BLaER1 (cell line): ENCODE measurements around the gene RNF114.

Experiments
- H3K27ac ChIP-seq: shearing (Covaris generic); formaldehyde crosslinking; 2 replicates; pipeline ENCODE4 v1.8.1; 2022
- H3K27me3 ChIP-seq: shearing (Covaris generic); formaldehyde crosslinking; 2 replicates; pipeline ENCODE4 v1.8.1; 2022
- H3K36me3 ChIP-seq: shearing (Covaris generic); formaldehyde crosslinking; 2 replicates; pipeline ENCODE4 v1.8.1; 2022
- H3K4me1 ChIP-seq: shearing (Covaris generic); formaldehyde crosslinking; 2 replicates; pipeline ENCODE4 v1.8.1; 2022
- H3K4me2 ChIP-seq: shearing (Covaris generic); formaldehyde crosslinking; 2 replicates; pipeline ENCODE4 v1.8.1; 2022
- H3K4me3 ChIP-seq: shearing (Covaris generic); formaldehyde crosslinking; 2 replicates; pipeline ENCODE4 v1.8.1; 2022
- H3K9ac ChIP-seq: shearing (Covaris generic); formaldehyde crosslinking; 2 replicates; pipeline ENCODE4 v1.8.1; 2022
- H3K9me3 ChIP-seq: shearing (Covaris generic); formaldehyde crosslinking; 2 replicates; pipeline ENCODE4 v1.8.1; 2022
- H4K20me1 ChIP-seq: shearing (Covaris generic); formaldehyde crosslinking; 2 replicates; pipeline ENCODE4 v1.8.1; 2022
- Cebpa-rat ChIP-seq: shearing (Covaris generic); IDR thresholded peaks from 2 replicates; pipeline ENCODE4 v1.8.1; 2022

Gene RNF114

GRCh38 chr20:49904440-49905214, 31.6 kb upstream of the RNF114 start:
- Histone ChIP-seq H4K20me1 (peaks cover 57% of the 10 kb centered on the region), H3K9me3 (no peaks in the 10 kb centered on the region), H3K36me3 (peaks cover 62% of the 10 kb centered on the region), H3K4me1 (no peaks in the 10 kb centered on the region), H3K27me3 (no peaks in the 10 kb centered on the region), H3K9ac (no peak overlapping the region), H3K4me2 (no peak overlapping the region), H3K4me3 (no peak overlapping the region), H3K27ac (no peak overlapping the region)
- no peak for TF ChIP-seq Cebpa-rat

GRCh38 chr20:49905415-49906091, 30.6 kb upstream of the RNF114 start:
- Histone ChIP-seq H3K4me1 (no peaks in the 10 kb centered on the region), H3K4me3 (no peak overlapping the region), H3K27me3 (no peaks in the 10 kb centered on the region), H3K9me3 (no peaks in the 10 kb centered on the region), H4K20me1 (peaks cover 66% of the 10 kb centered on the region), H3K27ac (no peak overlapping the region), H3K36me3 (peaks cover 72% of the 10 kb centered on the region), H3K4me2 (no peak overlapping the region), H3K9ac (no peak overlapping the region)
- TF ChIP-seq Cebpa-rat, result no peak

GRCh38 chr20:49906101-49906604, 30.0 kb upstream of the RNF114 start:
- Histone ChIP-seq H3K36me3 (peaks cover 77% of the 10 kb centered on the region), H3K9me3 (no peaks in the 10 kb centered on the region), H3K4me3 (no peak overlapping the region), H3K27ac (no peak overlapping the region), H3K4me2 (no peak overlapping the region), H4K20me1 (peaks cover 72% of the 10 kb centered on the region), H3K27me3 (no peaks in the 10 kb centered on the region), H3K9ac (no peak overlapping the region), H3K4me1 (no peaks in the 10 kb centered on the region)
- TF ChIP-seq Cebpa-rat, result no peak

GRCh38 chr20:49906615-49907154, 29.5 kb upstream of the RNF114 start:
- no peak for TF ChIP-seq Cebpa-rat
- Histone ChIP-seq H3K36me3 (peaks cover 82% of the 10 kb centered on the region), H3K4me2 (no peak overlapping the region), H3K4me1 (no peaks in the 10 kb centered on the region), H3K27me3 (no peaks in the 10 kb centered on the region), H3K9me3 (no peaks in the 10 kb centered on the region), H3K9ac (no peak overlapping the region), H4K20me1 (peaks cover 78% of the 10 kb centered on the region), H3K27ac (no peak overlapping the region), H3K4me3 (no peak overlapping the region)

GRCh38 chr20:49907405-49908257, 28.6 kb upstream of the RNF114 start:
- Histone ChIP-seq H3K36me3 (peaks cover 91% of the 10 kb centered on the region), H3K4me3 (no peak overlapping the region), H3K9me3 (no peaks in the 10 kb centered on the region), H3K9ac (no peak overlapping the region), H3K27ac (no peak overlapping the region), H3K4me2 (no peak overlapping the region), H3K4me1 (no peaks in the 10 kb centered on the region), H3K27me3 (no peaks in the 10 kb centered on the region), H4K20me1 (peaks cover 87% of the 10 kb centered on the region)
- TF ChIP-seq Cebpa-rat, result no peak

GRCh38 chr20:49908258-49908565, 28.0 kb upstream of the RNF114 start:
- Histone ChIP-seq H3K27ac (no peak overlapping the region), H3K9me3 (no peaks in the 10 kb centered on the region), H3K27me3 (no peaks in the 10 kb centered on the region), H3K4me2 (no peak overlapping the region), H3K4me1 (0 out of 2 replicates have a peak, but pooled peaks cover under 1% of the 10 kb centered on the region), H3K9ac (no peak overlapping the region), H4K20me1 (peaks cover 93% of the 10 kb centered on the region), H3K4me3 (no peak overlapping the region), H3K36me3 (peaks cover 92% of the 10 kb centered on the region)
- TF ChIP-seq Cebpa-rat, result no peak

GRCh38 chr20:49909499-49910339, 26.5 kb upstream of the RNF114 start:
- no peak overlapping the region for H3K27ac ChIP-seq
- H3K4me3 ChIP-seq, result no peak overlapping the region
- H3K9ac ChIP-seq, result peak overlapping the region; percentile 29; the same call in 1 of the 2 replicates
- no peaks in the 10 kb centered on the region for H3K27me3 ChIP-seq
- H3K36me3 ChIP-seq, result peaks cover 78% of the 10 kb centered on the region
- no peaks in the 10 kb centered on the region for H3K9me3 ChIP-seq
- no peak for TF ChIP-seq Cebpa-rat
- H3K4me1 ChIP-seq, result peaks cover 15% of the 10 kb centered on the region
- H4K20me1 ChIP-seq, result peaks cover 100% of the 10 kb centered on the region
- no peak overlapping the region for H3K4me2 ChIP-seq

GRCh38 chr20:49910340-49910706, 25.9 kb upstream of the RNF114 start:
- Histone ChIP-seq H3K36me3 (peaks cover 72% of the 10 kb centered on the region), H3K27me3 (no peaks in the 10 kb centered on the region), H3K9ac (no peak overlapping the region), H3K4me3 (no peak overlapping the region), H4K20me1 (peaks cover 99% of the 10 kb centered on the region), H3K27ac (no peak overlapping the region), H3K4me2 (no peak overlapping the region), H3K4me1 (peaks cover 17% of the 10 kb centered on the region), H3K9me3 (no peaks in the 10 kb centered on the region)
- TF ChIP-seq Cebpa-rat, result no peak
